ENCODE measurements around the gene SCN4B.

Gene SCN4B

GRCh38 chr11:118170882-118171268 lies 18.3 kb upstream of the SCN4B start:
- Histone ChIP-seq H3K27me3 (ENCODE audit: insufficient read depth, low read length, poor library complexity) (peaks cover 9% of the 10 kb centered on the region), H3K4me2 (ENCODE audit: insufficient read depth, low read length) (no peak overlapping the region), H3K27ac (ENCODE audit: low read length) (no peak overlapping the region), H3K36me3 (ENCODE audit: insufficient read depth, low read length) (no peaks in the 10 kb centered on the region), H3K9me3 (ENCODE audit: insufficient read depth, low read length, severe bottlenecking) (no peaks in the 10 kb centered on the region), H3K9ac (ENCODE audit: low read depth, low read length) (no peak overlapping the region), H4K20me1 (ENCODE audit: insufficient read depth, low read length) (no peaks in the 10 kb centered on the region; the same call in 1 of the 2 replicates), H2AFZ (ENCODE audit: low read depth, low read length) (no peak overlapping the region), H3K4me3 (ENCODE audit: low read depth in 1 of 2, low read length in 2 of 2) (no peak overlapping the region), H3K79me2 (ENCODE audit: insufficient read depth, low read length) (no peaks in the 10 kb centered on the region), H3K4me1 (ENCODE audit: insufficient read depth, low read length) (peaks cover 8% of the 10 kb centered on the region)
- DNase-seq: no peak
- TF ChIP-seq CTCF (IDR thresholded peaks at IDR 0.05; ENCODE audit: borderline replicate concordance, extremely low read depth, low read length, poor library complexity, severe bottlenecking): no peak
- ATAC-seq (ENCODE audit: insufficient read depth, low read depth): no peak

- TF ChIP-seq EZH2 (IDR thresholded peaks at IDR 0.05; ENCODE audit: borderline replicate concordance, low read depth, low read length, severe bottlenecking) (no peak), CTCF (IDR thresholded peaks at IDR 0.05; ENCODE audit: borderline replicate concordance, extremely low read depth, low read length, poor library complexity, severe bottlenecking) (no peak)
- peaks cover 8% of the 10 kb centered on the region for H3K27me3 ChIP-seq (ENCODE audit: insufficient read depth, low read length, poor library complexity)
- no peak overlapping the region for H3K4me2 ChIP-seq (ENCODE audit: insufficient read depth, low read length)
- H4K20me1 ChIP-seq (ENCODE audit: insufficient read depth, low read length): no peaks in the 10 kb centered on the region; the same call in 1 of the 2 replicates
- no peak overlapping the region for H2AFZ ChIP-seq (ENCODE audit: low read depth, low read length)
- no peaks in the 10 kb centered on the region for H3K9me3 ChIP-seq (ENCODE audit: insufficient read depth, low read length, severe bottlenecking)
- no peaks in the 10 kb centered on the region for H3K36me3 ChIP-seq (ENCODE audit: insufficient read depth, low read length)
- no peak overlapping the region for H3K27ac ChIP-seq (ENCODE audit: low read length)
- DNase-seq: no peak
- ATAC-seq (ENCODE audit: insufficient read depth, low read depth): no peak
- no peak overlapping the region for H3K9ac ChIP-seq (ENCODE audit: low read depth, low read length)
- no peaks in the 10 kb centered on the region for H3K79me2 ChIP-seq (ENCODE audit: insufficient read depth, low read length)
- no peak overlapping the region for H3K4me3 ChIP-seq (ENCODE audit: low read depth in 1 of 2, low read length in 2 of 2)
- H3K4me1 ChIP-seq (ENCODE audit: insufficient read depth, low read length): peaks cover 8% of the 10 kb centered on the region
Observed at GRCh38 chr11:118170231-118170630, 17.6 kb upstream of the SCN4B start.

DNA sequence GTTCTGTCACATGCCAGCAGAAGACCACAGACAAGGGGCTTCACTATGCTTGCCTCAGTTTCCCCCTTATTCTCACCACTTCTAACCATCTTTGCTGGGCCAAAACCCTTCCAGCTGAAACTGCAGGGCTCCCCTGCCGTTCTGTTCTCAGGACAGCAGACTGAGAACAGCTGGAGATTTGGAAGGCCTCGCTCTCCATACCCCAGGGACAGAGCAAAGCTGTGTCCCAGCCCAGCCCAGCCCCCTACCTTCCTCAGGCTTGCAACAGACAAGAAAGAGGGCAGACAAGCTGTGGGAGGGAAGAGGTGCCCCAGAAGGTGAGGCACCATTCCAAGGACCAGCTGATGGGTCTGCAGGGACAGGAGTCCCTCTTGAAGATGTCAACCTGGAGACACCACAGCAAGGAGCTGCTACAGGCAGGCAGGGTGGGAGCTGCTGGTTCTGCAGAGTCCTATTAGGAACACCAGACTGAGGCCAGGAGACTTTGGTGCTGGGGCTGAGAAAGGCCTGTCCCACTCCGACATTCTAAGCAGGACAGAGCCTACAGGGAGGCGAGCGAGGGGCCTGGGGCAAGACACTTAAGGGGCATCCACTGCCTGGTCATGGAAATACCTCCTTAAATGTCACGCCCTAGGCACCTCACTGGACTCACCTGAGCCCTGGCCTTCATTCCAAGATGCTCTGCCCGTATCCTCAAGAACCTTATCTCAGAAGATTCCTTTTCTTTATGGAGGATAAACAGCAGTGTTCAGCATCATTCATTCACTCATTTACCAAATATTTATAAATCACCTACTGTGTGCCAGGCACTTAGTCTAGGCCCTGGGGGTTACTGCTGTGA lies 16.9 kb upstream of the SCN4B start:
- H3K27me3 ChIP-seq (ENCODE audit: insufficient read depth, low read length, poor library complexity): peaks cover 4% of the 10 kb centered on the region
- no peaks in the 10 kb centered on the region for H3K36me3 ChIP-seq (ENCODE audit: insufficient read depth, low read length)
- no peaks in the 10 kb centered on the region for H3K79me2 ChIP-seq (ENCODE audit: insufficient read depth, low read length)
- H3K4me2 ChIP-seq (ENCODE audit: insufficient read depth, low read length): no peak overlapping the region
- no peaks in the 10 kb centered on the region for H3K9me3 ChIP-seq (ENCODE audit: insufficient read depth, low read length, severe bottlenecking)
- H4K20me1 ChIP-seq (ENCODE audit: insufficient read depth, low read length): no peaks in the 10 kb centered on the region; the same call in 1 of the 2 replicates
- H3K4me1 ChIP-seq (ENCODE audit: insufficient read depth, low read length): peaks cover 8% of the 10 kb centered on the region
- no peak overlapping the region for H3K4me3 ChIP-seq (ENCODE audit: low read depth in 1 of 2, low read length in 2 of 2)
- no peak overlapping the region for H3K27ac ChIP-seq (ENCODE audit: low read length)
- no peak overlapping the region for H3K9ac ChIP-seq (ENCODE audit: low read depth, low read length)
- TF ChIP-seq CTCF (IDR thresholded peaks at IDR 0.05; ENCODE audit: borderline replicate concordance, extremely low read depth, low read length, poor library complexity, severe bottlenecking) (no peak), EZH2 (IDR thresholded peaks at IDR 0.05; ENCODE audit: borderline replicate concordance, low read depth, low read length, severe bottlenecking) (no peak)
- ATAC-seq (ENCODE audit: insufficient read depth, low read depth) (no peak), DNase-seq (no peak)
- H2AFZ ChIP-seq (ENCODE audit: low read depth, low read length): no peak overlapping the region

Measured in DND-41 (cell line).